GM18517 (cell line): ENCODE data around the gene HNRNPLL.
"Not testable (repeated sequence)": the region's sequence is repeated elsewhere in the genome, so short reads cannot be mapped to it uniquely, and the experiment has no call there.

ENCODE experiments used
- ATAC-seq: cut with Tn5 transposase; IDR thresholded peaks from one replicate; pipeline ENCODE4 v1.9.1; 2021; ENCODE audit warnings: mild to moderate bottlenecking, moderate library complexity; ENCODE audit not compliant: unreplicated experiment

Gene HNRNPLL

DNA sequence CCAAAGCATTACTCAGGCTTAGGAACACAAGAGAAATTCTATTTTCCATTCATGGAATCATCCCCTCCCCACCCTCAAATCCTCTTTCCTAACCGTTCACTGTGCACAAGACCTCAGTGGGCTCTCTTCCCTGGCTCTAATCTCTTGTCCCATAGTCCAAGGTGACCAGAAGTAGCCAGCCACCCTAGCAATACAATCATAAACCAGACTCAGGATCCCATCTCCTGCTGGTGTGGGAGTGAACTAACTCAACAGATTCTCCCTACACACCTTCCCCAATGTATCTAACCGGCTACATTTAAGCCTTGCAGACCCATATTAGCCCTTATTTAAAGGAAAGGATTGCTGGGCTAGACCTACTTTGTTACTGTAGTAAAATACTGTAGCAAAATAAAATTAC lies 45.5 kb downstream of the HNRNPLL start:
- ATAC-seq = no peak

DNA sequence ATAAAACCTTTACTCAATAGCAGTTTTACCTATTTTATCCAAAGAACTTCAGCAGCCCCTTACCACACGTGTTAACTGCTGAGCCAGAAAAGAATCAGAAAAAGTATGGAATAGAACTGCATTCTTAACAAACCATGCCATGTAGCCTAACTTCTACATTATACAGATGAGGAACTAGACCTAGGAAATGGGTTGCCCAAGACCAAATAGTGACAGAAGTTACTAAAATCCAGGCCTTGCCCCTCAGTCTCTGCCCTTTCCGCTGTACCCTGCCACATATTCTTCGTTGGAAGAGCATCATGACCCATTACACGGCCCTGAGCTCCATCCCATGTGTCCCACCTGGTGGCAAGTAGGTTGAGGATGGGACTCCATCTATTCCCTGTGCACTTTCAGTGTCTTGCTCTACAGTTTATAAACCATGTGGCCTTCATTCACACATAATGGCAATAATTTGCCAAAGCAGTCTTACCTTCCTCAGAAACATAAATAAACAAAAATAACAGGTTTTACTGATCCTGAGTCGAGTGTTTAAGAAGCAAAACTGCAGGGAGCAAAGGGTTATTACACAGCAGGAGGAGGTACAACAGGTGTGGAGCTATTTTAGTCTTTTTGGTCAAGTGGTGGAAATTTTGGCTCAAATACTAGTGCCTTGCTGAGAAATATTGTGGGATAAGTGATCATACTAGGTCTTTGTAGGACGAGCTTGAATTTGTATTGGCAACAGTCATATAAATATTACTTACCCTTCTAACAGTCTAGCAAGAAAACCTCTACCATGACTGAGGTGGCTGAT lies 46.5 kb downstream of the HNRNPLL start:
- ATAC-seq = no peak

DNA sequence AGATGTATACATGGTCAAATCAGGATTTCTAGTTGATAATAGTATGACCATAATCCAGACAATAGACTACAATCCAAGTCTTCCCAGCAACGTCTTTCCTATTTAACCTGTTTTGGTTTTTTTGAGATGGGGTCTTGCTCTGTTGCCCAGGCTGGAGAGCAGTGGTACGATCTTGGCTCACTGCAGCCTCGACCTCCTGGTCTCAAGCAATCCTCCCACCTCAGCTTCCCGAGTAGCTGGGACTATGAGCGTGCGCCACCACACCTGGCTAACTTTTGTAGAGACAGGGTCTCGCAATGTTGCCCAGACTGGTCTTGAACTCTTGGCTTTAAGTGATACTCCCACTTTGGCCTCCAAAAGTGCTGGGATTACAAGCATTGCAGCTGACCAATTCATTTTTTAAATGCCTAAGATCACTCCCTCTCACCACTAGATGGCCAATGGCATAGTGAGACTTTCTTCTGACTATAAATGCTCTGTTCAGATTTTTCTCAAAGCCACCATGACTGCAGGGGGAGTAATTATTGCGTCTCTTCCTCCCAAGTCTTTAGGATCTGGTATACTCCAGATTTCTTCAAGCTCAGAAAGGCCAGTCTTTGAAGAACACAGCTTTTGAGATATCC lies 47.6 kb downstream of the HNRNPLL start:
- ATAC-seq = no peak

DNA sequence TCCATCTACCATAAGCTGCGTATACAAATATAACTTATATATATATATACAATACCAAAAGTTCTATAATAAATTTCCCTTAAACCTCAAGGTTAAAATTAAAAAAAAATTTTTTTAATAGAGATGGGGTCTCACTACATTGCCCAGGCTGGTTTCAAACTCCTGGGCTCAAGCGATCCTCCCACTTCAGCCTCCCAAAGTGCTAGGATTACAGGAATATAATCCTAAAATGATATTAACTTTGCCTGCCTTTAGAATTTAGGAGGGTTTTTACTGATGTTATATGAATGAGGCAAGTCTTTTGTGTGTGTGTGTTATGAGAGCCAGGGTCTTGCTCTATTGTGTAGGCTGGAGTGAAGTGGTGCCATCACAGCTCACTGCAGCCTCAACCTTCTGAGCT lies 49.2 kb downstream of the HNRNPLL start:
- ATAC-seq = no peak

DNA sequence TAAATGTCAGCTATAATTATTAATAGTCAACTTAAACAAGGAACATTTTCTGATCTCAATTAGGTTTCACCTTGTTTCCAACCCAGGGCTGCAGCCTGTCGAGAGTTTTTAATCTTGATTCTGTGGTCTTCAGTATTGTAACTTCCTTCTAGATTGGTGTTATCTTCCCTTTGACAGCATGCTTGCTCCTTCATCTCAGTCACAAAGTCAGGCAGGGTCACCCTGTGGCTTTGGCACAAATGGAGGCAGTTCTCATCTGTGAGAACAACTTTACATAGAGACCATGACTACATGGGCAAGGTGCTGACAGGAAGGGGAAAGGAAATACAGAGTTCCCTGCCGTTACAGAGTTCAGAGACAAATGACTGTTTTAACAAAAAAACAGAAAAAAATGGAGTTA lies 50.5 kb downstream of the HNRNPLL start:
- no peak for ATAC-seq

DNA sequence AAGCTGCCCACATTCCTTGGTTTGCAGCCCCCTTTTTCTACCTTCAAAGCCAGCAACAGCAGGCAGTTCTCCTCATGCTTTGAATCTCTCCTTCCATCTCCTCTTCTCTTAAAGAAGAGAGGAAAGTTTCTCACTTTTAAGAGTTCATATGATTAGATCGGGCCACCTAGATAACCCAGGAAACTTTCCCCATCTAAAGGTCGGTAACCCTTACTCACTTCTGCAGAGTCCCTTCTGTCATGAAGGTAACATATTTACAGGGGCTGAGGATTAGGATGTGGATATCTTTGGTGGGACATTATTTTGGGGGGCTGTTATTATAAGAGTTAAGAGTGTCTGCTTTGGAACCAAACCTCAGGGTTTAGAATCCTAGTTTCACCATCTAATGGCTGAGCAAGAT lies 51.0 kb downstream of the HNRNPLL start:
- no peak for ATAC-seq

DNA sequence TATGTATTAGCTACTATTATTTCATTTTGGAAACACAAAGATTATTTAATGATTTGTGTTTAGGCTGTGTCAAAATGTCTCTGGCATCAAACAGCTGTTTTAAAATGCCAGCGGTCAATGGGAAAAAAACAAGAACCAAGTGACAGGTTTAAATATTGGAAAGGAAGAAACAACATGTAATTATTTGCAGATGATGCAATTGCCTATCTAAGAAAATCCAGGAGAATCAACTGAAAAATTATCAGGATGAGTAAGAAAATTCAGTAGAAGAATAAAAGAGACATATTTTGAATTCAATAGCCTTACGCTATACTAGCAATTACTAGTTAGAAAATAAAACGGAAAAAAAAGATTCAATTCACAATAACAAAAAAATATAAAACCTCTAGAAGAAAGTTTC lies 51.6 kb downstream of the HNRNPLL start:
- ATAC-seq = no peak

DNA sequence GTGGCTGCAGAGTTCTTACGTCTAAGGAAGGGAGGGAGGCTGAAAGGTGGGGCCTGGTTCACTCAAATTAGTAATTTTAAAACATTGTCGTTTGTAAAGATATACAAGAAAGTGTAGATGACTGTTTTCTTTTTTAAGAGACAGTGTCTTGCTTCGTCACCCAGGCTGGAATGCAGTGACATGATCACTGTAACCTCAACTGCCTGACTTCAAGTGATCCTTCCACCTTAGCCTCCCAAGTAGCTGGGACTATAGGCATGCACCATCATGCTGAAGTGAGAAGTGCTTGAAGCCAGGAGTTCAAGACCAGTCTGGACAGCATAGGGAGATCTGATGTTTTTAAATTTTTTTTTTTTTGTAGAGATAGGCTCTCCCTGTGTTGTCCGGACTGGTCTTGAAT lies 52.9 kb downstream of the HNRNPLL start:
- ATAC-seq = no peak

DNA sequence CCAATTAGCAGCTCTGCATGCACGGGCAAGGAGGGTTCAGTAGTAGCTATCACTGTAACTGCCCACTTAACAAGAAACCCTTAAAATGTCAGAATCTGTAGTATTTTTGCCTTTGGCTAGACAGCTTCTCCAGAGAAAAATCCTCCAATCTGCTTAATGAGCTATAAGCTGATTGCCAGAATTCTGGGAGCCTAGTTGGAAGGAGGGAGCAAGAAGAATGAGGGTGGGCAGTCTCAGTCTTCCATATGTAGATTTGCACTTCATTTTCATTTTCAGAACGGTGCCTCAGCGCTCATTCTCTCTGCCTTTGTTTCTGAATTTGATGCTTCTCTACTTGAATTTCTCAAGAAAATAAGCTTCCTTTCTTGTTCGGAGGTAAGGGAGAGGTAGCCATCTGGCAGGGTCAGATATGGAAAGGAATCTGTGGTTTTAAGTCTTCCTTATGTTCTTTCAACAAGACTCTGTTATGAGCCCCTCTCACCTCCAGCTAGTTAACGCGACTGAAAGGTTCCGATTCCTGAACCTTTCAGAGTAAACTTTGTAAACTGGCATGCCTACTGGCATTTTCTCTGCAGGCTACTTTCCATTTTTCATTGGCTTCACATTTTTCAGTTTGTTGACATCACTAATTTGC lies 53.5 kb downstream of the HNRNPLL start:
- no peak for ATAC-seq

DNA sequence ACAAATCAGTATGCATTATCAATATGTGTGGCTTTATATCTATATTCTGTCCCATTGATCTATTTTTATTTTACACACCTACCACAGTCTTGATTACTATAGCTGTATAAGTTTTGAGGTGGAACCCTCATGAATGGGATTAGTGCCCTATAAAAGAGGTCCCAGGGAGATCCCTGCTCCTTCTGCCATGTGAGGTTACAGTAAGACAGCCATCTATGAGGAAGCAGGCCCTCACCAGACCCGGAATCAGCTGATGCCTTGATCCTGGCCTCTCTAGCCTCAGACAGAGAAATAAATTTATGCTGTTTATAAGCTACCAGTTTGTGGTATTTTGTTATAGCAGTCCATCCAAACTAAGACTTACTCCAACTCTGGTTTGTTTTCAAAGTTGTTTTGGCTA lies 54.9 kb downstream of the HNRNPLL start:
- no peak for ATAC-seq

DNA sequence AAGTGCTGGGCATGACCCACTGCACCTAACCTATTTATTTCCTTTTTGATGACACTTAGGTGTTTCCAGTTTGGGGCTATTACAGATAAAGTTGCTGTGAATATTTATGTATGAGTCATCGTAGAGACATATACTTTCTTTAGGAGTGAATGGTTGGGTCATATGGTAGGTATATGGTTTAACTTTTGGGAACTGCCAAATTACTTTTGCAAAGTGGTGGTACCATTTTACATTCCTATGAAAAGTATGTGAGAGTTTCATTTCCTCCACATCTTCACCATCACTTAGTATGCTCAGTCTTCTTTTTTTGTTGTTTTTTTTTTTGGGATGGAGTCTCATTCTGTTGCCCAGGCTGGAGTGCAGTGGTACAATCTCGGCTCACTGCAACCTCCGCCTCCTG lies 56.1 kb downstream of the HNRNPLL start:
- ATAC-seq = no peak

DNA sequence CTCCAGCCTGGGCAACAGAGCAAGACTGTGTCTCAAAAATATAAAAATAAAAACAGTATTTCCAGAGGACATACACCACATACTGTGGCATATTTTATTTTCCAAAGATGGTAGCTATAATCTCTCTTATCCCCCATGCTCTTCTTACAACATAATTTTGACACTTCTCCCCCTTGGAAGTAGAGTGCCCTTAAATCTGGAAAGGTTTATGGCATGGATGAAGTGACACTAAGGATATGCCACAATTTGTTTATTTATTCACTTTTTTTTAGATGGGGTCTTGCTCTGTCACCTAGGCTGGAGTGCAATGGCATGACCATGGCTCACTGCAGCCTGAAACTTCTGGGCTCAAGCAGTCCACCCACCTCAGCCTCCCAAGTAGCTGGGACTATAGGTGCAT lies 56.7 kb downstream of the HNRNPLL start:
- no peak for ATAC-seq

DNA sequence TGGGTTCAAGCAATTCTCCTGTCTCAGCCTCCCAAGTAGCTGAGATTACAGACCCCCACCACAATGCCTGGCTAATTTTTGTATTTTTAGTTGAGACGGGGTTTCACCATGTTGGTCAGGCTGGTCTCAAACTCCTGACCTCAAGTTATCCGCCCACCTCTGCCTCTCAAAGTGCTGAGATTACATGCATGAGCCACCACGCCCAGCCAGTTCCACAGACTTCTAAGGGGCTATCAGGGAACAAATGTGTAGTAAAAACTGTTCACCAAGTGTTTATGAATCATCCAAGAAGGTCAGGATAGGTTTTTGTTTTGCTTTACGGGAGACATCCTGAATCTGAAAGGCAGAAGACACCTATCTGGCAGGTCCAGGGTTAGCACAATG lies 60.5 kb downstream of the HNRNPLL start:
- not testable (repeated sequence) for ATAC-seq

DNA sequence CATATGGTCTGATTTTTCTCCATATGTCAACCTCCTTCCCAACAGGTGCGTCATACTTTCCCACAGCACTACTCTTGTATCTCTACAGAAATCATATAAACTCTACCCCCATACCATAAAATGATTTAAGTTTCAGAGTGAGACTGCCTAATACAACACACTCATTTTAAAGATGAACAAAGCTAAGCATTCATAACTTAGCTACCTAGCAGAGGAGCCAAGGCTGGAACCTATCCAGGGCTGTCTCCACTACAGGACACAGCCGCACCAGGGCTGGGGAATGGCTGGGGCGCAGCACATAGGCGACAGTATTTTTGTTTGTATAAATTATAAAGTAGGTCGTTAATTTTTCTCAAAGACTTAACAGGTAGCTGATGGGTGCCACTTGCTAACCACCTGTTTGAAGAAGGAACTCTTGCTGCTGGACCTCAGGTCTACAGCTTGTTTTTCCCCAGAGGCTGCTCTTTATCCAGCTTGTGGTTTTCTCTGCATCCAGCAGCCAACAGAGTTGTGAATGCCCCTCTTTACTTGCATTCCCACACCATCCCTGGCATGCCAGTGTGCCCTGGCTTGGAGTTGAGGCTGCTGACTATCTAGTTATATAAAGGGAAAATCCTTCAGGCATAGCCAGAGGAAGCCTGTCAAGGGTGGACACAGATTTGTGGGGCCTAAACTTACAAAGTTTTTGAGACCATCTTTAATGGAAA lies 62.0 kb downstream of the HNRNPLL start:
- no peak for ATAC-seq

DNA sequence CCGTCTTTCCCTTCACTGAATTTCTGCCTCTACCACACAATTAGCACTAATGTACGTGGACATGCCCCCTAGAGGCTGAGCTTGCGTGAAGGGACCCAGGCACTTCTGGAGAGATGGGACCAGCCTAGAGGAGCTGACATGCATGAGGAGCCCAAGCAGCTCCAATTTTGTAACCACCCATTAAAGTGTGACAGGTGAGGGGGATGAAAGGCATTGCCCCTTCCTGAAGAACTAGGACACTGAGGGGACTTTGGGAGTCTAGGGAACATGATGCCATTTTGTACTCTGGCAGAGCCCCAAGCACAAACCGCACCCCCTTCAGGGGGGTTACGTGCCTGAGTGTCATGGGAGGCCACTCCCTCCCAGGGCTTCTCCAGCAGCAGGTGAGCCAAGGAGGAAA lies 63.6 kb downstream of the HNRNPLL start:
- ATAC-seq = no peak

DNA sequence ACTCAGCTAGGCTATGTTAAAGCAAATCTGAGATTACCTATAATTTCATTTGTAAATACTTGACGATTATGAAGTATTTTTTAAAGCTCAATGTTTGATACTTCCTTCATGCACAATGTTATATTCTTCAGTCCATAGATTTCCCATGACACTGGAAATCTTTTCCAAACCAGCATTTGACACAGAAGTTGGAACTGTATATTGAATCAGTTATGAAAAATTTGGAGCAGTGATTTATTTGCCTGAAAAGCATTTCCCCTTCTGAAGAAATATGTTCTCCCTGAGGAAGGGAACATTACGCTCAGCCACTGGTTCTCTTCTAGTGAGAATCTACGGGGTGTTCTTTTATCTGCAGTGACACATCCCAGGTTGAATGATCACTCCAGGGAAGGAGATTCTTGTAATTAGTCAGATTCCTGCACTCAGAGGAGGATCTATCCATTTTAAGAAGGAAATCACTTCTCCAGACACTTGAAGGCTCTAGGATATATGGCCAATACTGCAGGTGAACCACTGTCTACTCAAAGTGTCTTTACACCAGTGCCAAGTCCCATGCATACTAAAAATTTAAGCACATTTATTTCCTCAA lies 64.7 kb downstream of the HNRNPLL start:
- ATAC-seq = no peak

DNA sequence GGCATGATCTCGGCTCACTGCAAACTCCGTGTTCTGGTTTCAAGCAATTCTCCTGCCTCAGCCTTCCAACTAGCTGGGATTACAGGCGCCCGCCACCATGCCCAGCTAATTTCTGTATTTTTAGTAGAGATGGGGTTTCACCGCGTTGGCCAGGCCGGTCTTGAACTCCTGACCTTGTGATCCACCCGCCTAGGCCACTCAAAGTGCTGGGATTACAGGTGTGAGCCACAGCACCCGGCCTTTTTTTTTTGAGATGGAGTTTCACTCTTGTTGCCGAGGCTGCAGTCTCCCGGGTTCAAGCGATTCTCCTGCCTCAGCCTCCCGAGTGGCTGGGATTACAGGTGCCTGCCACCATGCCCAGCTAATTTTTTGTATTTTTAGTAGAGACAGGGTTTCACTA lies 65.4 kb downstream of the HNRNPLL start:
- ATAC-seq = not testable (repeated sequence)

DNA sequence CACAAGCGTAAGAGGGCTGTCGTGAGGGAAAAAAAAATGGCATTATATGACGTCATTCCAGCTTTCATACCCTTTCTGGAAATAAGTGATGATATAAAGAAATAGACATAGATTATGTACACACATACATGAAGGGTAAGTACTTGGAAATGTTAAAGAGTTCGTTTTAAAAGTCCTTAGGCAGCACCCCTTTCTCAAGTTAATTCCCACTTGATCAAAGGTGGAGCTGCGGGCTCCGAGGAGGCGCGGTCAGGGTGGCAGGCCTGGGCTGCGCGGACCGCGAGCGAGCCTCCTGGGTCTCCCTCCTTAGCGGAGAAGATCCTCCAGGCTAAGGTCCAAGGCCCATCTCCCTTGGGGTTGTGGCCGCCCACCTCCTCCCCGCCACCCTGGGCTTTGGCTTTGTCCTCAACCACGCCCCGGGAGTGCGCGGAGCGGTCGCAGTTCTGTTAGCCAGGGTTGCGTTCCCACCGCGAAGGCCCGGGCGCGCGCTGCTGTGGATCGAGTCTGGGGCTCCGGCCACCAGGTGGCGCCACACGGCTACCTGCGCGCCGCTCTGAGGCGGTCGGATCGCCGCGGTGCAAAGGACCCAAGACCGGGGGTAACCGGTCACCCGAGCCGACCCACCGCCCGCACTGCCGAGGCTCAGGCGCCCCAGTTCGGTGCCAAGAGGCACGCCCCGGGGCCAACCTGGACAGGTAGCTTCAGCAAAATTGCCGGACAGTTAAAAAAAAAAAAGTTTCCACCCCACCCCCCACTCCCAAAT lies 66.8 kb downstream of the HNRNPLL start:
- peak; percentile 34 for ATAC-seq

DNA sequence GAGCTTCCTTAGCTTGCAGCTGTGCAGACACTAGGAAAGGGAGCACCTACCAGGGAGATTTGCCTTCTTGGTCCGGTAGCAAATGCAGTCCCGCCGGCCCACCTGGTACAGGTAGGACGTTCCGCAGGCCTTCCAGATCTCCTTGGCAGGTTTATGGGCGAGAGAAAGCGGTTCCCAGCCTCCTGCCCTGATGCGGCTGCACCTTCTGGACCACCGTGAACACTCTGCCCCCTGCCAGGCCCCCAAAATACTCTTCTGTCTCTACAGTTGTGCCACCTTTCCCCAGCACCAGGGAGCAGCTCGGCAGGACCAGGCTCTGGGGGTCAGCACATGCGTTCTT lies 67.4 kb downstream of the HNRNPLL start:
- ATAC-seq = no peak

DNA sequence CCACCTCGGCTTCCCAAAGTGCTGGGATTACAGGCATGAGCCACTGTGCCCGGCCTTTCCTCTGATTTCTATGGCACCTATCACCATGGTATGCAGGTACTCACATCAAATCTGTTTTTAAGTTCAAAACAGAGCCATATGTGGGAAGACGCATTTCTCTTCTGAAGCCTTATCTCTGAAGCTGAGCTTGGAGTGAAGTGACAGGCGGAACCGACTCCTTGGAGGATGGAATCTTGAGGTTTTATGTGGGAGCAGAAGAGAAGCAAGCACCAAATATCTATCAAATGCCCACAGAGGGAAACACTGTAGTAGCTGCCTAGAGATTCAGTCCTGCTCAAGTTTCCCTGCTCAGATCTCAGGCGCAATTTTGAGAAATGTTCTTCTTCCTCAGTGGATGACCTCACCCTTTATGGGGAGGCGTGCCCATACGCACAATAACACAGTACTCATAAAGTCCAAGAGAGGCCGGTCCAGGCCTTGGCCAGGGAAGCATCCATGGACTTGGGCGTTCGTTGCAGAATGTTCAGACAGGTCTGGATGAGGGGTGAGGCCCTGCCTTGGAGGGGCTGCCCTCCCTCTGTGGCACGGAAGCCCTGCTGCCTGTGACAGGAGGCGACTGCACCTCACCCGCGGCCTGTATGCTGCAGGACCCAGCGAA lies 67.9 kb downstream of the HNRNPLL start:
- no peak for ATAC-seq
